ENCODE results near the gene VEGFA. TPM values are rescaled to one million over a fixed set of nuclear protein-coding genes. Genes with fewer than 3 reads are reported as not detected.
A peak's percentile ranks its signal among the peaks of the same experiment; 100 is the strongest.

VEGFA gene
- total RNA-seq, 6 donors from 2014 or later, result 129 to 564 (median 261) TPM

- Histone ChIP-seq H3K27ac (no peak overlapping the region), H3K9me3 (no peaks in the 10 kb centered on the region), H3K4me1 (peaks cover 0 to 8% (median 2%) of the 10 kb centered on the region in 4 donors), H3K36me3 (no peaks in the 10 kb centered on the region), H3K4me3 (no peak overlapping the region), H3K27me3 (no peaks in the 10 kb centered on the region)
- 83% methylated on average over 11 of the region's 11 CpGs for WGBS, 2 donors
- DNase-seq (peak in 1 of 2 donors; percentile 20), ATAC-seq (ENCODE audit: low FRiP score in 2 of 2) (no peak)
- no peak for TF ChIP-seq POLR2AphosphoS5 (IDR thresholded peaks at IDR 0.05)
- no peak for TF ChIP-seq EP300 (IDR thresholded peaks at IDR 0.05)
- TF ChIP-seq CTCF (IDR thresholded peaks at IDR 0.05), result no peak
- TF ChIP-seq POLR2A (IDR thresholded peaks at IDR 0.05), result no peak
Observed at GRCh38 chr6:43738877-43739641, 31.0 kb upstream of the VEGFA start.

DNA sequence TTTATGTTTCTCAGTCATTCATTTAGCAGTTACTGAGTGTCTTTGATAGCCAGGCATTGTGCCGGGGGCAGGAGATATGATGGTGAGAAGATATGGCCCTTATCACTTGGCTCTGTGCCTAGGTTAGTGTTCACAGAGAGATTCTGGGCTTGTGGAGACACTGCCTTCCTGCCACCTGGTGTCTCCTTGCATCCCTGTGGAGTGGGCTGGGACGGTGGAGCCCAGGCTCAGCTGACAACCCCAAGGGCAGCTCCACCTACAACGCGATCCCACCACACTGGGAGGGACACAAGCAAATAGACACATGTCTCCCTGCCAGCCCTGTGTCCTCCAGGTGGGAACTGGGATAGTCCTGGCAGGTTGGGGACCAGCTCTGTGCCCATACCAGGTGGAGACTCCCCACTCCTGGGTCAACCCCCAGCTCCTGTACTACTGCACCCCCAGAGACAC, 30.3 kb upstream of the VEGFA start:
- no peak overlapping the region for H3K4me3 ChIP-seq
- TF ChIP-seq POLR2AphosphoS5 (IDR thresholded peaks at IDR 0.05), result no peak
- TF ChIP-seq EP300 (IDR thresholded peaks at IDR 0.05), result no peak
- no peak for TF ChIP-seq POLR2A (IDR thresholded peaks at IDR 0.05)
- no peak for TF ChIP-seq CTCF (IDR thresholded peaks at IDR 0.05)
- no peaks in the 10 kb centered on the region for H3K9me3 ChIP-seq
- DNase-seq (peak in 1 of 2 donors; percentile 8), ATAC-seq (ENCODE audit: low FRiP score in 2 of 2) (no peak)
- no peaks in the 10 kb centered on the region for H3K27me3 ChIP-seq
- H3K27ac ChIP-seq, result no peak overlapping the region
- WGBS, 2 donors, result 73% methylated on average over 4 of the region's 4 CpGs; no CpG with 5 or more reads in 1 of the 2 donors
- no peaks in the 10 kb centered on the region for H3K36me3 ChIP-seq
- peaks cover 0 to 13% (median 2%) of the 10 kb centered on the region in 4 donors for H3K4me1 ChIP-seq

DNA sequence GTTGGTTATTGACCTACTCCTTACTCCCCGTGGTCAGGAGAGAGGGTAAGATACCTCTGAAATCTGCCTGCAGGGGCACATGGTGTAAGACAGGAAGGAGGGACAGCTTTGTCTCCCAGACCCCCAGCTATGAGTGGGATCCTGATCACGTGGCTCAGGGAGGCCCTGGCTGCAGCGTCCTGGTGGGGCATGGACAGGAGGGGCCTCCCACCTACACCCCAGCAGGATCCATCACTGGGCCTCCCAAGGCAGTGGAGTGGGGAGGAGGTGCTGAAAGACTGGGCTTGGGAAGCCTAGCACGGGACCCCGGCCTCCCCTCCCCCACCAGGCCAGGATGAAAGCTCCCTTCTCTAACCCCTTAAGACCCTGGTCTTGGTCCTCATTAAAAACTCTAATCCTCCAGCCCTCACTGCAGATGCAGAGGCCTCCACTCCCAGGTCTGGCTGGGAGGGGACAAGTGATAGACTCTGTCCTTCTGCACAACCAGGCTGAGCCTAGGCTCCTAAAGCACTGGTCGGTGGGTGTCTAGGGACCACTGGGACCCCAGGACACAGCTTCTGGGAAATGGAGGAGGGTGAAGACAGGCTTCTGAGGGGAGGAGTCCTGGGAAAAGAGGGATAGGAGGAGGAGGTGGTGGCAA, 29.6 kb upstream of the VEGFA start:
- Histone ChIP-seq H3K27ac (no peak overlapping the region), H3K4me3 (no peak overlapping the region), H3K36me3 (no peaks in the 10 kb centered on the region), H3K27me3 (no peaks in the 10 kb centered on the region), H3K4me1 (peaks cover 0 to 19% (median 2%) of the 10 kb centered on the region in 4 donors), H3K9me3 (no peaks in the 10 kb centered on the region)
- DNase-seq (peak in 1 of 2 donors; percentile 8), ATAC-seq (ENCODE audit: low FRiP score in 2 of 2) (no peak)
- no peak for TF ChIP-seq CTCF (IDR thresholded peaks at IDR 0.05)
- TF ChIP-seq POLR2A (IDR thresholded peaks at IDR 0.05), result no peak
- TF ChIP-seq EP300 (IDR thresholded peaks at IDR 0.05), result no peak
- TF ChIP-seq POLR2AphosphoS5 (IDR thresholded peaks at IDR 0.05), result no peak
- 80 to 88% methylated on average over 3 to 6 of the region's 6 CpGs for WGBS, 2 donors

- DNase-seq (peak in 1 of 2 donors; percentile 17), ATAC-seq (ENCODE audit: low FRiP score in 2 of 2) (no peak)
- Histone ChIP-seq H3K27ac (no peak overlapping the region), H3K27me3 (no peaks in the 10 kb centered on the region), H3K4me1 (peaks cover 0 to 19% (median 2%) of the 10 kb centered on the region in 4 donors), H3K36me3 (no peaks in the 10 kb centered on the region), H3K4me3 (no peak overlapping the region), H3K9me3 (no peaks in the 10 kb centered on the region)
- TF ChIP-seq EP300 (IDR thresholded peaks at IDR 0.05), result no peak
- TF ChIP-seq POLR2A (IDR thresholded peaks at IDR 0.05), result no peak
- no peak for TF ChIP-seq CTCF (IDR thresholded peaks at IDR 0.05)
- TF ChIP-seq POLR2AphosphoS5 (IDR thresholded peaks at IDR 0.05), result no peak
- 54 to 82% methylated on average over 6 of the region's 6 CpGs for WGBS, 2 donors
Observed at GRCh38 chr6:43740961-43741764, 28.8 kb upstream of the VEGFA start.
